ENCODE data around the gene TTC17.
"Not testable (repeated sequence)": the region's sequence is repeated elsewhere in the genome, so short reads cannot be mapped to it uniquely, and the experiment has no call there.

The TTC17 gene

DNA sequence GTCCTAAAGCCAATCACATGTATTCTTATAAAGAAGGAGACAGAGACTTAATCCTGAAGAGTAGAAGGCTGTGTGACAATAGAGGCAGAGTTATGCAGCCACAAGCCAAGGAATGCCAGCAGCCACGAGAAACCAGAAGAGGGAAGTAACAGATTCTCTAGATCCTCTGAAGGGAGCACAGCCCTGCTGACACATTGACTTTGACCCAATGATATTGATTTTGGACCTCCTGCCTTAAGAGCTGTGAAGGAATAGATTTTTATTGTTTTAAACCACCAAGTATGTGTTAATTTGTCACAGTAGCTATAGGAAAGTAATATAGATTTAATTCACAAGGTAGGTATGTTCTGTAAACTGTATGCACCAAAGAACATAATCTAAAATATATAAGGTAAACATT is 103.6 kb downstream of the TTC17 start:
- TF ChIP-seq, protein P1, sequence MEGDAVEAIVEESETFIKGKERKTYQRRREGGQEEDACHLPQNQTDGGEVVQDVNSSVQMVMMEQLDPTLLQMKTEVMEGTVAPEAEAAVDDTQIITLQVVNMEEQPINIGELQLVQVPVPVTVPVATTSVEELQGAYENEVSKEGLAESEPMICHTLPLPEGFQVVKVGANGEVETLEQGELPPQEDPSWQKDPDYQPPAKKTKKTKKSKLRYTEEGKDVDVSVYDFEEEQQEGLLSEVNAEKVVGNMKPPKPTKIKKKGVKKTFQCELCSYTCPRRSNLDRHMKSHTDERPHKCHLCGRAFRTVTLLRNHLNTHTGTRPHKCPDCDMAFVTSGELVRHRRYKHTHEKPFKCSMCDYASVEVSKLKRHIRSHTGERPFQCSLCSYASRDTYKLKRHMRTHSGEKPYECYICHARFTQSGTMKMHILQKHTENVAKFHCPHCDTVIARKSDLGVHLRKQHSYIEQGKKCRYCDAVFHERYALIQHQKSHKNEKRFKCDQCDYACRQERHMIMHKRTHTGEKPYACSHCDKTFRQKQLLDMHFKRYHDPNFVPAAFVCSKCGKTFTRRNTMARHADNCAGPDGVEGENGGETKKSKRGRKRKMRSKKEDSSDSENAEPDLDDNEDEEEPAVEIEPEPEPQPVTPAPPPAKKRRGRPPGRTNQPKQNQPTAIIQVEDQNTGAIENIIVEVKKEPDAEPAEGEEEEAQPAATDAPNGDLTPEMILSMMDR (IDR thresholded peaks at IDR 0.05): no peak
- TF ChIP-seq ZFX (IDR thresholded peaks at IDR 0.05; ENCODE audit: borderline replicate concordance): no peak
- H3K27ac ChIP-seq: no peak overlapping the region

DNA sequence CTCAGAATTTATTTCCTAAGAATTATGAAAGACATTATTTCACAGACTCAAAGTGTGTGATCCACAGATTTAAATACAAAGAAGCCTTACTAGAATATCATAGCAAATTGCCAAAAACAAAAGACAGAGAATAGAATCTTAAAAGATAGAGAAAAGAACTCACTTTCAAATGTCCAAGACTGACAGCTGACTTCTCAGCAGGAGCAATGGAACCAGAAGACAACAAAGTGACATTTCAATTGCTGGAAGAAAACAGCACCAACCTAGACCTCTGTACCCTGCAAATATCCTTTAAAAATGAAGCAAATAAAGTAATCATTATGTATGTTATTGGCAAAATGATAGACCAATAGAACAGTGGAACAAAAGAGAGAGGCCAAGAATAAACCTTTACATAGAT is 109.2 kb downstream of the TTC17 start:
- H3K27ac ChIP-seq: no peak overlapping the region
- TF ChIP-seq ZFX (IDR thresholded peaks at IDR 0.05; ENCODE audit: borderline replicate concordance): no peak
- TF ChIP-seq, protein P1 (IDR thresholded peaks at IDR 0.05): no peak

DNA sequence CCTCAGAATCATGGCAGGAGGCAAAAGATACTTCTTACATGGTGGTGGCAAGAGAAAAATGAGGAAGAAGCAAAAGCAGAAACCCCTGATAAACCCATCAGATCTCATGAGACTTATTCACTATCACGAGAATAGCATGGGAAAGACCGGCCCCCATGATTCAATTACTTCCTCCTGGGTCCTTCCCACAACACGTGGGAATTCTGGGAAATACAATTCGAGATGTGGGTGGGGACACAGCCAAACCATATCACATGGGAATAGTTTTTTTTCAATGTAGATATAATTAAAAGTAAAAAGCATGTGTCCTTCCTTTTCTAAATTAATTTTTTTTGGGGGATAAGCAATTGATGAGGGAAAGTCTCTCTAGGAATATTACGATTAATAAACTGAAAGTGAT is 118.8 kb downstream of the TTC17 start:
- not testable (repeated sequence) for H3K27ac ChIP-seq

DNA sequence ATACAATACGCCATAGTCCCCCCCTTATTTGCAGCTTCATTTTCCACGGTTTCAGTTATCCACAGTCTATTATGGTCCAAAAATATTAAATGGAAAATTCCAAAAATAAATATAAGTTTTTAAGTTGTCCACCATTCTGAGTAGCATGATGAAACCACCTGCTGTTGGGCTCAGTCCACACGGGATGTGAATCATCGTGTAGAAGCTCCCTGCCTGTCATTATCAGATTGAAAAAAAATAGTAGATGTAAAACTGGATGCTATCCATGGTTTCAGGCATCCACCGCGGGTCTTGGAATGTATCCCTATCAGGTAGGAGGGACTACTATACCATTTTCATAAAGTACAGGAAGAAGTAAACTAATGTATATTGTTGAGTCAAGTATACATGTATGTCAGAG is 127.4 kb downstream of the TTC17 start:
- H3K27ac ChIP-seq: no peak overlapping the region
- TF ChIP-seq, protein P1 (IDR thresholded peaks at IDR 0.05): no peak
- TF ChIP-seq ZFX (IDR thresholded peaks at IDR 0.05; ENCODE audit: borderline replicate concordance): no peak

DNA sequence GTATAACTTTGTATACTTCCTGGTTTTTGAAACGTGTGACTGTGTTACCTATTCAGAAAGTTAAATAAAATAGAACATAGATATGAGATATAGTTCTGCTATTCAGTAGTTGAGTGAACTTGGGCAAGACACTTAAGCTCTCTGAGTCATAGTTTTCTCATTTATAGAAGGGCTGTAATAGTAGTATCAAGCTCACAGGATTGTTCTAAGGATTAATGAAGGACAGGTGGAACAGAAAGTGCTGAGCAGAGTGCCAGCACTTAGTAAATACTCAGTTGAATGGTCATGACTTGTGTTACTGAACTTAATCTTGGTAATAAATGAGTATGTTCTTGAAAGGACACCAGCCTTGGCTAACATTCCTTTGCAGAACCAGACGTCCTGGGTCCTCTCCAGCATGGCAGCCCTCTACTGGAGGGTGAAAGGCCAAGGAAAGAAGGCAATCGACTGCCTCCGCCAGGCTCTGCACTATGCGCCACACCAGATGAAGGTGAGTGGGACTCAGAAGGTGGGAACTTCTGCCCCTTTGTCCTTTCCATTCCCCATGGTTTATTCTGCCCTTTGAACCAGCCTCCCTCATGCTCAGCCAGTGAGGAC is 131.2 kb downstream of the TTC17 start:
- TF ChIP-seq ZFX (IDR thresholded peaks at IDR 0.05; ENCODE audit: borderline replicate concordance): no peak
- TF ChIP-seq, protein P1 (IDR thresholded peaks at IDR 0.05): no peak
- H3K27ac ChIP-seq: no peak overlapping the region

DNA sequence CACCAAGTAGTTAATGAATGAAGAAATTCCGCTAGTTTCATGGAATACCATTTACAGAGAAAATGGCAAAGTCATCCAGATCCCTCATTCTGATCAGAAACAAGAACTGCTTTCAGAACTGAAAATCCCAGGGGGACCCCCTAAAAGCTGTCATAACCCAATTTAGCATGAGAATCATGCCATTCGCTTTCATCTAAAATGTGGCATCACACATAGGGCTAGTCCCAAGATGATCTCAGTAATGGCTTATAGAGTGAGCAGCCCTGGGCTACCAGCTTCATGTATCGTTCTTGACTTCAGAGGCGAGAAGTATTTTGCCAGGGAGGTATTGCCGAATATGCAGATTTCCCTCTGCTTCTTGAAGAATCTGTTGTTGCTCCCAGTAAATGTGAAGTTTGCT is 134.0 kb downstream of the TTC17 start:
- no peak overlapping the region for H3K27ac ChIP-seq
- TF ChIP-seq, protein P1 (IDR thresholded peaks at IDR 0.05): no peak
- TF ChIP-seq ZFX (IDR thresholded peaks at IDR 0.05; ENCODE audit: borderline replicate concordance): no peak

DNA sequence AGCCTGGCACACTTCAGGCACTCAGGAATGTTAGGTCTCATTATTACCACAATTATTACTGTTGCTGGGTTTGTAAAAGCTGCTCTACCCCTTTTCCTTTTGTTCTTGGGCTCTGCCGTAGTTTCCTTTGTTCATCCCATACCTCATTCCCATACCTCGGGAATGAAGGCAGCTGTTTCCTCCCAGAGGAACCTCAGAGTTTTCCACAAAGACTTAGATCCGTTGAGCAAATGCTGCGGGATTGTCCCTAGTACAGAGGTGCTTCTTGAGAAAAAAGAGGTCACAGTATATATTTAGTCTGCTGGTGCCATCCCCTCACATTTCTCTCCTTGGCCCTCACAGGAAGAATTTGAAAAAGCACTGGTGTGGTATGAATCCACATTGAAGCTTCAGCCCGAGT is 134.7 kb downstream of the TTC17 start:
- no peak overlapping the region for H3K27ac ChIP-seq

More for the DNA sequence above, 134.7 kb downstream of the TTC17 start:
- TF ChIP-seq ZFX (IDR thresholded peaks at IDR 0.05; ENCODE audit: borderline replicate concordance): no peak
- TF ChIP-seq, protein P1 (IDR thresholded peaks at IDR 0.05): no peak

Measured in 22Rv1 (cell line).